CD4-positive, alpha-beta T cell treated with Interferon alpha-2 for 1 hour (primary cell): ENCODE measurements around the gene SEC23IP.

ENCODE experiments used
- DNase-seq, 2 donors: peaks; one replicate each; pipeline ENCODE4 v3.0.0-alpha.2; 2020 to 2022

Gene SEC23IP

GRCh38 chr10:119942973-119943372, 50.4 kb downstream of the SEC23IP start:
- no peak for DNase-seq

GRCh38 chr10:119945805-119946204, 53.3 kb downstream of the SEC23IP start:
- no peak for DNase-seq

GRCh38 chr10:119947300-119947699, 54.8 kb downstream of the SEC23IP start:
- DNase-seq = no peak

GRCh38 chr10:119957451-119957850, 64.9 kb downstream of the SEC23IP start:
- DNase-seq = no peak

GRCh38 chr10:119962837-119963236, 70.3 kb downstream of the SEC23IP start:
- no peak for DNase-seq

- DNase-seq = no peak
Observed at GRCh38 chr10:119967066-119967465, 74.5 kb downstream of the SEC23IP start.

- DNase-seq = no peak
Observed at GRCh38 chr10:119969609-119970008, 77.1 kb downstream of the SEC23IP start.

- DNase-seq = no peak
Observed at GRCh38 chr10:119970107-119970506, 77.6 kb downstream of the SEC23IP start.

GRCh38 chr10:119970963-119971362, 78.4 kb downstream of the SEC23IP start:
- DNase-seq = no peak

GRCh38 chr10:119973281-119973680, 80.8 kb downstream of the SEC23IP start:
- DNase-seq = no peak

- DNase-seq = no peak
Observed at GRCh38 chr10:119976421-119976820, 83.9 kb downstream of the SEC23IP start.

- no peak for DNase-seq
Observed at GRCh38 chr10:119980956-119981750, 88.6 kb downstream of the SEC23IP start.

- DNase-seq = no peak
Observed at GRCh38 chr10:119981826-119982225, 89.3 kb downstream of the SEC23IP start.

GRCh38 chr10:119988333-119988732, 95.8 kb downstream of the SEC23IP start:
- no peak for DNase-seq

- no peak for DNase-seq
Observed at GRCh38 chr10:119989966-119990365, 97.4 kb downstream of the SEC23IP start.

- no peak for DNase-seq
Observed at GRCh38 chr10:119991066-119991465, 98.5 kb downstream of the SEC23IP start.

GRCh38 chr10:119991816-119992215, 99.3 kb downstream of the SEC23IP start:
- DNase-seq = no peak
